SK-N-SH treated with all-trans-retinoic acid at 6 μM for 48 hours (cell line): ENCODE data around the gene ALS2CL.

ENCODE experiments used
- ATAC-seq: fragments of 200-7000 bp; cut with Tn5 transposase; 3 replicates; pipeline ENCODE4 v1.9.1; 2020; ENCODE audit warnings: mild to moderate bottlenecking, moderate library complexity
- CREB5 ChIP-seq: fragments of 250-450 bp; sonication (Bioruptor Pico); IDR thresholded peaks from 2 replicates; pipeline ENCODE4 v1.5.1; 2020; ENCODE audit warnings: low read depth, mild to moderate bottlenecking, moderate library complexity
- CSDC2 ChIP-seq: fragments of 250-450 bp; sonication (Bioruptor Pico); IDR thresholded peaks from 2 replicates; pipeline ENCODE4 v1.5.0; 2020; ENCODE audit warnings: mild to moderate bottlenecking, moderate library complexity
- CSRNP3 ChIP-seq: fragments of 250-450 bp; sonication (Bioruptor Pico); IDR thresholded peaks from 2 replicates; pipeline ENCODE4 v1.5.1; 2021; ENCODE audit warnings: mild to moderate bottlenecking, moderate library complexity
- ESRRG ChIP-seq: fragments of 250-450 bp; sonication (Bioruptor Pico); IDR thresholded peaks from 2 replicates; pipeline ENCODE4 v1.6.1; 2021; ENCODE audit warnings: mild to moderate bottlenecking
- GLIS3 ChIP-seq: fragments of 250-450 bp; sonication (Bioruptor Pico); IDR thresholded peaks from 2 replicates; pipeline ENCODE4 v1.5.0; 2020; ENCODE audit warnings: mild to moderate bottlenecking, moderate library complexity
- OSR1 ChIP-seq: fragments of 250-450 bp; sonication (Bioruptor Pico); IDR thresholded peaks from 2 replicates; pipeline ENCODE4 v1.8.0; 2022; ENCODE audit warnings: moderate library complexity, mild to moderate bottlenecking, inconsistent platforms
- PATZ1 ChIP-seq: fragments of 250-450 bp; sonication (Bioruptor Pico); IDR thresholded peaks from 2 replicates; pipeline ENCODE4 v1.8.0; 2020; ENCODE audit warnings: mild to moderate bottlenecking, moderate library complexity, borderline replicate concordance
- POU6F1 ChIP-seq: fragments of 250-450 bp; sonication (Bioruptor Pico); IDR thresholded peaks from 2 replicates; pipeline ENCODE4 v1.8.0; 2021; ENCODE audit warnings: low read depth, mild to moderate bottlenecking, moderate library complexity, borderline replicate concordance
- RARB ChIP-seq: fragments of 250-450 bp; sonication (Bioruptor Pico); IDR thresholded peaks from 2 replicates; pipeline ENCODE4 v1.8.0; 2021; ENCODE audit warnings: mild to moderate bottlenecking, moderate library complexity
- SNAI2 ChIP-seq: fragments of 250-450 bp; sonication (Bioruptor Pico); IDR thresholded peaks from 2 replicates; pipeline ENCODE4 v1.5.0; 2020; ENCODE audit warnings: mild to moderate bottlenecking, moderate library complexity
- TCF4 ChIP-seq: fragments of 250-450 bp; sonication (Bioruptor Pico); IDR thresholded peaks from 2 replicates; pipeline ENCODE4 v1.8.0; 2021; ENCODE audit warnings: mild to moderate bottlenecking, moderate library complexity, borderline replicate concordance
- TOX ChIP-seq: fragments of 250-450 bp; sonication (Bioruptor Pico); IDR thresholded peaks from 2 replicates; pipeline ENCODE4 v1.8.0; 2021; ENCODE audit warnings: mild to moderate bottlenecking, moderate library complexity, borderline replicate concordance
- TSHZ2 ChIP-seq: fragments of 250-450 bp; sonication (Bioruptor Pico); IDR thresholded peaks from 2 replicates; pipeline ENCODE4 v1.5.0; 2020; ENCODE audit warnings: mild to moderate bottlenecking, moderate library complexity
- ZC3H10 ChIP-seq: fragments of 250-450 bp; sonication (Bioruptor Pico); IDR thresholded peaks from 2 replicates; pipeline ENCODE4 v1.5.1; 2021; ENCODE audit warnings: mild to moderate bottlenecking, moderate library complexity
- ZFP3 ChIP-seq: fragments of 250-450 bp; sonication (Bioruptor Pico); IDR thresholded peaks from 2 replicates; pipeline ENCODE4 v1.5.0; 2020; ENCODE audit warnings: mild to moderate bottlenecking, moderate library complexity
- ZFP30 ChIP-seq: fragments of 450-650 bp; formaldehyde crosslinking; IDR thresholded peaks from 2 replicates; pipeline ENCODE4 v1.5.0; 2022; ENCODE audit warnings: mild to moderate bottlenecking, moderate library complexity
- ZNF565 ChIP-seq: fragments of 450-650 bp; formaldehyde crosslinking; conservative IDR thresholded peaks from 2 replicates; pipeline ENCODE4 v1.5.0; 2020; ENCODE audit warnings: low read depth, mild to moderate bottlenecking, moderate library complexity
- ZNF8 ChIP-seq: fragments of 450-650 bp; formaldehyde crosslinking; IDR thresholded peaks from 2 replicates; pipeline ENCODE4 v1.5.0; 2020; ENCODE audit warnings: mild to moderate bottlenecking, moderate library complexity

Gene ALS2CL

GRCh38 chr3:46679681-46680080, 13.8 kb downstream of the ALS2CL start (continued):
- no peak for TF ChIP-seq RARB (CRISPR knock-in tag)
- TF ChIP-seq, all 23 proteins: peak for 0

GRCh38 chr3:46678280-46678679, 15.2 kb downstream of the ALS2CL start:
- ATAC-seq = no peak
- TF ChIP-seq CREB5 (no peak), TSHZ2 (CRISPR knock-in tag) (no peak), ZFP30 (CRISPR knock-in tag) (no peak), ZNF565 (CRISPR knock-in tag) (no peak), TCF4 (no peak), CSDC2 (no peak), SNAI2 (no peak), GLIS3 (no peak)

GRCh38 chr3:46677411-46677726, 16.1 kb downstream of the ALS2CL start:
- TF ChIP-seq CSRNP3 (CRISPR knock-in tag) (no peak), TCF4 (no peak), CREB5 (no peak), OSR1 (CRISPR knock-in tag) (no peak), ZNF565 (CRISPR knock-in tag) (no peak)
- no peak for ATAC-seq

GRCh38 chr3:46676601-46677410, 16.7 kb downstream of the ALS2CL start:
- no peak for ATAC-seq
- TF ChIP-seq CSDC2 = no peak
- no peak for TF ChIP-seq ESRRG (CRISPR knock-in tag)
- TF ChIP-seq TSHZ2 (CRISPR knock-in tag) = no peak
- no peak for TF ChIP-seq CSRNP3 (CRISPR knock-in tag)
- TF ChIP-seq TOX (CRISPR knock-in tag) = no peak
- TF ChIP-seq ZNF8 (CRISPR knock-in tag) = no peak
- TF ChIP-seq ZC3H10 = no peak
- no peak for TF ChIP-seq GLIS3
- no peak for TF ChIP-seq OSR1 (CRISPR knock-in tag)
- no peak for TF ChIP-seq ZFP3 (CRISPR knock-in tag)
- no peak for TF ChIP-seq SNAI2
- no peak for TF ChIP-seq ZNF565 (CRISPR knock-in tag)
- no peak for TF ChIP-seq POU6F1
- TF ChIP-seq CREB5 = no peak
- TF ChIP-seq PATZ1 (CRISPR knock-in tag) = no peak
